SK-N-SH (cell line): ENCODE measurements around the gene WNT5A. TPM values are rescaled to one million over a fixed set of nuclear protein-coding genes. Genes with fewer than 3 reads are reported as not detected.
"Not testable (repeated sequence)": the region's sequence is repeated elsewhere in the genome, so short reads cannot be mapped to it uniquely, and the experiment has no call there.

Experiments
- CTCF ChIA-PET: fragments of 300-600, 350-600 bp; formaldehyde crosslinking; extraction: SDS; loops from one replicate; lab custom pipeline; 2021; lab: Yijun Ruan, JAX
- POLR2A ChIA-PET: fragments of 350-600 bp; sonication (Branson Sonifier 250); formaldehyde crosslinking; extraction: SDS; loops from one replicate; lab custom pipeline; 2020; ENCODE audit warnings: antibody characterized with exemption, inconsistent platforms; lab: Yijun Ruan, JAX
- DNase-seq: peaks from one replicate; pipeline ENCODE4 v3.0.0; 2012
- H2AFZ ChIP-seq: fragments of 200-600 bp; sonication (generic); 2 replicates; pipeline ENCODE4 v1.8.1; 2016; ENCODE audit warnings: antibody characterized with exemption, mild to moderate bottlenecking, low read depth
- H3F3A ChIP-seq: fragments of 200-600 bp; sonication (generic); replicated peaks from 2 replicates; pipeline ENCODE3; 2016; ENCODE audit warnings: antibody characterized with exemption, mild to moderate bottlenecking; ENCODE audit not compliant: insufficient read depth
- H3K27ac ChIP-seq, 2 experiments: fragments of 200-500 bp in 1 of 2; fragments of 200-600 bp in 1 of 2; sonication (Bioruptor generic) in 1 of 2; sonication (generic), shearing (Covaris generic) in 1 of 2; 2 replicates each; pipeline versions ENCODE4 v1.5.1 to v1.6.1; 2014 to 2016; ENCODE audit warnings: low read depth in 2 of 2, inconsistent platforms in 1 of 2, low read length in 1 of 2, mild to moderate bottlenecking in 1 of 2, mixed read lengths in 1 of 2
- H3K27me3 ChIP-seq: fragments of 200-600 bp; sonication (generic), shearing (Covaris generic); 2 replicates; pipeline ENCODE4 v1.6.1; 2016; ENCODE audit warnings: mixed run types; ENCODE audit not compliant: insufficient read depth
- H3K36me3 ChIP-seq, 2 experiments: fragments of 200-500 bp in 1 of 2; fragments of 200-600 bp in 1 of 2; sonication (Bioruptor generic) in 1 of 2; sonication (generic) in 1 of 2; replicated peaks in 1 of 2; 2 replicates each; pipeline versions ENCODE3 to v1.5.1; 2014 to 2016; ENCODE audit warnings: low read length in 1 of 2, mild to moderate bottlenecking in 1 of 2; ENCODE audit not compliant: insufficient read depth in 2 of 2, control insufficient read depth in 1 of 2
- H3K4me1 ChIP-seq, 2 experiments: fragments of 200-500 bp in 1 of 2; fragments of 200-600 bp in 1 of 2; sonication (Bioruptor generic) in 1 of 2; sonication (generic), shearing (Covaris generic) in 1 of 2; 2 replicates each; pipeline versions ENCODE4 v1.5.1 to v1.6.1; 2014 to 2016; ENCODE audit warnings: low read depth in 1 of 2, low read length in 1 of 2, mixed run types in 1 of 2; ENCODE audit not compliant: insufficient read depth in 2 of 2, control insufficient read depth in 1 of 2
- H3K4me2 ChIP-seq: fragments of 200-600 bp; sonication (generic), shearing (Covaris generic); 2 replicates; pipeline ENCODE4 v1.6.1; 2017; ENCODE audit warnings: mixed run types
- H3K4me3 ChIP-seq, 2 experiments: fragments of 200-500 bp in 1 of 2; fragments of 200-600 bp in 1 of 2; sonication (Bioruptor generic) in 1 of 2; sonication (generic), shearing (Covaris generic) in 1 of 2; 2 replicates each; pipeline versions ENCODE4 v1.5.1 to v1.8.1; 2014 to 2016; ENCODE audit warnings: low read depth in 2 of 2, inconsistent platforms in 1 of 2, low read length in 1 of 2, mild to moderate bottlenecking in 1 of 2, mixed read lengths in 1 of 2, moderate library complexity in 1 of 2
- H3K79me2 ChIP-seq: fragments of 200-600 bp; sonication (generic); 2 replicates; pipeline ENCODE4 v1.8.1; 2017; ENCODE audit warnings: mild to moderate bottlenecking; ENCODE audit not compliant: insufficient read depth
- H3K9ac ChIP-seq: fragments of 200-600 bp; sonication (generic); 2 replicates; pipeline ENCODE4 v1.6.1; 2017; ENCODE audit warnings: mixed run types
- H3K9me2 ChIP-seq: fragments of 200-600 bp; sonication (generic); 2 replicates; pipeline ENCODE4 v1.6.1; 2017; ENCODE audit warnings: mixed run types
- H3K9me3 ChIP-seq: fragments of 200-600 bp; sonication (generic); 2 replicates; pipeline ENCODE4 v1.6.1; 2017; ENCODE audit warnings: mixed run types, mild to moderate bottlenecking, moderate library complexity
- H4K20me1 ChIP-seq: fragments of 200-600 bp; sonication (generic); 2 replicates; pipeline ENCODE4 v1.6.1; 2017; ENCODE audit warnings: mild to moderate bottlenecking, mixed run types; ENCODE audit not compliant: insufficient read depth
- CTCF ChIP-seq: fragments of 200-600 bp; sonication (generic); IDR thresholded peaks from 2 replicates; pipeline ENCODE4 v1.6.1; 2017; ENCODE audit warnings: antibody characterized with exemption, mild to moderate bottlenecking, moderate library complexity
- GATA2 ChIP-seq: sonication (generic); formaldehyde crosslinking; IDR thresholded peaks from 2 replicates; pipeline ENCODE4 v1.5.0; 2020; ENCODE audit warnings: mild to moderate bottlenecking, missing genetic modification reagents
- MEF2A ChIP-seq: IDR thresholded peaks from 2 replicates; pipeline ENCODE4 v1.4.0; 2012; ENCODE audit warnings: low read depth, borderline replicate concordance
- MXI1 ChIP-seq: IDR thresholded peaks from 2 replicates; pipeline ENCODE4 v1.6.1; 2012; ENCODE audit warnings: mild to moderate bottlenecking, low read depth, low read length, improper control_type of control experiment
- RAD21 ChIP-seq: IDR thresholded peaks from 2 replicates; pipeline ENCODE4 v1.6.1; 2012; ENCODE audit warnings: mild to moderate bottlenecking, low read length
- SMC3 ChIP-seq: IDR thresholded peaks from 2 replicates; pipeline ENCODE4 v1.6.1; 2012; ENCODE audit warnings: low read depth, low read length, improper control_type of control experiment
- WGBS: methylation state at CpG from one replicate; pipeline ENCODE4 v1.1.6; 2017; ENCODE audit warnings: low lambda C conversion rate; 5-methylcytosine and 5-hydroxymethylcytosine counted together
- polyA plus RNA-seq, 3 experiments: library from polyadenylated mRNA; depleted of rRNA; stranded (reverse); fragments of >200 nt; gene quantifications; 2 replicates each; pipeline ENCODE4 v1.2.3, GENCODE V29; 2012

The WNT5A gene
- polyA plus RNA-seq, 1 of the 3 experiments (the other 2 are of a cell fraction): 30.7 TPM

GRCh38 chr3:55505102-55505501, 18.0 kb upstream of the WNT5A start:
- H2AFZ ChIP-seq, H3K9me2 ChIP-seq, H3K4me2 ChIP-seq, H3K27me3 ChIP-seq, H3K36me3 ChIP-seq, H4K20me1 ChIP-seq, H3K4me3 ChIP-seq, POLR2A ChIA-PET, DNase-seq, H3K4me1 ChIP-seq, H3K79me2 ChIP-seq, H3K9me3 ChIP-seq, H3K9ac ChIP-seq, H3K27ac ChIP-seq, H3F3A ChIP-seq: not testable (repeated sequence)
- peak; percentile 41 for TF ChIP-seq RAD21
- TF ChIP-seq SMC3: peak; percentile 28
- peak; percentile 45 for TF ChIP-seq CTCF
- 80% methylated on average over 6 of the region's 6 CpGs for WGBS
- CTCF ChIA-PET: interaction anchor here (0.7 to 1.2 kb wide), 3 partner anchors 11 to 19 kb away, joined by 3 to 4 read pairs (median 4); no protein-coding TSS in a partner anchor

- 74% methylated on average over 3 of the region's 3 CpGs for WGBS
- Histone ChIP-seq H3K9me2 (no peaks in the 10 kb centered on the region), H3K79me2 (no peaks in the 10 kb centered on the region), H3K27me3 (no peaks in the 10 kb centered on the region), H3K4me2 (no peak overlapping the region), H3K27ac (no peak overlapping the region), H3F3A (no peaks in the 10 kb centered on the region), H3K9ac (no peak overlapping the region), H3K36me3 (no peaks in the 10 kb centered on the region), H3K9me3 (no peaks in the 10 kb centered on the region), H2AFZ (no peak overlapping the region), H4K20me1 (no peaks in the 10 kb centered on the region), H3K4me1 (no peaks in the 10 kb centered on the region), H3K4me3 (no peak overlapping the region)
- no peak for DNase-seq
- CTCF ChIA-PET: interaction anchor here (1.2 kb wide), 1 partner anchor 16 kb away, joined by 3 read pairs; no protein-coding TSS in a partner anchor
- POLR2A ChIA-PET: no interaction called here
- TF ChIP-seq GATA2 (no peak), MEF2A (no peak), MXI1 (no peak), CTCF (no peak)
Observed at GRCh38 chr3:55501905-55502304, 14.8 kb upstream of the WNT5A start.
